22Rv1 (cell line): ENCODE data around the gene MRAS.

ENCODE experiments used
- ZFX ChIP-seq: fragments of 450-650 bp; IDR thresholded peaks from 2 replicates; pipeline ENCODE4 v1.6.1; 2017; ENCODE audit warnings: antibody characterized with exemption, borderline replicate concordance
- TF ChIP-seq, protein P1 (sequence below): fragments of 450-650 bp; IDR thresholded peaks from 2 replicates; pipeline ENCODE4 v1.5.1; 2017; ENCODE audit warnings: mild to moderate bottlenecking

DNA sequence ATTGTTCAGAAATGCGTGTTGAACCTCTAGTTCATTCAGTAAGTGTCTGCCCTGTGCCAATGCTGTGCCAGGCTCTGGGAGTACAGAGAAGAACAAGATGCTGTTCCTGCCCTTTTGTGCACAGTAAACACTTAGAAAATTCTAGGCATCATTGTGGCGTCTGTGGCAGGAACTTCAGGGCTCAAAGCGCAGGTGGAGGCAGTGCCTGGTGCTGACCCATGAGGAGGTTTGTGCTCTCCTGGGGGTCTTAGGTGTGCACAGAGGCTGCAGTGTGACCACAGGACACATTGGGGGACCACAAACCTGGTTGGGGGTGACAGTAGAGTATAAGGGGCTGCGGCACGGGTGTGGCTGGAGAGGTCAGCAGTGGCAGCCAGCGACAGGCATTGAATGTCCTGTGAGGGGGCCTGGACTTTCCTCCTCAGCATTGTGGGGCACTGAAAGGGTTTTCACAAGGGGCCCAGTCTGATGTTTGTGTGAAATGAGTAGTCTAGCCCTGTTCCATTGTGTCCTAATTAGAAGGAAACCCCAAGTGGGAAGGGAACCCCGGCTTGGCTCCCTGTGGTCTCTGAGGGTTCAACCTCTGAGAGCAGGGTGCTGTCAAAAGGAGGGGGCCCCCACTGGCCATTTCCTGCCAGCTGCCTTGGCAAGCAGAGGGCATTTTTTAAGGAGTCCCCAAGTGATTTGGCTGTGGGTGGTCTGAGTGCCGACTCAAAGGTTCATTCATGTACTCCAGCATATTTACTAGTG, 20.9 kb downstream of the MRAS start:
- TF ChIP-seq, protein P1, sequence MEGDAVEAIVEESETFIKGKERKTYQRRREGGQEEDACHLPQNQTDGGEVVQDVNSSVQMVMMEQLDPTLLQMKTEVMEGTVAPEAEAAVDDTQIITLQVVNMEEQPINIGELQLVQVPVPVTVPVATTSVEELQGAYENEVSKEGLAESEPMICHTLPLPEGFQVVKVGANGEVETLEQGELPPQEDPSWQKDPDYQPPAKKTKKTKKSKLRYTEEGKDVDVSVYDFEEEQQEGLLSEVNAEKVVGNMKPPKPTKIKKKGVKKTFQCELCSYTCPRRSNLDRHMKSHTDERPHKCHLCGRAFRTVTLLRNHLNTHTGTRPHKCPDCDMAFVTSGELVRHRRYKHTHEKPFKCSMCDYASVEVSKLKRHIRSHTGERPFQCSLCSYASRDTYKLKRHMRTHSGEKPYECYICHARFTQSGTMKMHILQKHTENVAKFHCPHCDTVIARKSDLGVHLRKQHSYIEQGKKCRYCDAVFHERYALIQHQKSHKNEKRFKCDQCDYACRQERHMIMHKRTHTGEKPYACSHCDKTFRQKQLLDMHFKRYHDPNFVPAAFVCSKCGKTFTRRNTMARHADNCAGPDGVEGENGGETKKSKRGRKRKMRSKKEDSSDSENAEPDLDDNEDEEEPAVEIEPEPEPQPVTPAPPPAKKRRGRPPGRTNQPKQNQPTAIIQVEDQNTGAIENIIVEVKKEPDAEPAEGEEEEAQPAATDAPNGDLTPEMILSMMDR, result no peak
- TF ChIP-seq ZFX, result no peak
